NOMO-1 treated with dmso at 0.1 percent for 144 hours (cell line): ENCODE data around the gene PNKD.
A peak's percentile ranks its signal among the peaks of the same experiment; 100 is the strongest.

Source experiments
- DNase-seq: peaks from one replicate; lab custom pipeline; 2025; ENCODE audit not compliant: unreplicated experiment; lab: John Stamatoyannopoulos, UW

Gene PNKD

DNA sequence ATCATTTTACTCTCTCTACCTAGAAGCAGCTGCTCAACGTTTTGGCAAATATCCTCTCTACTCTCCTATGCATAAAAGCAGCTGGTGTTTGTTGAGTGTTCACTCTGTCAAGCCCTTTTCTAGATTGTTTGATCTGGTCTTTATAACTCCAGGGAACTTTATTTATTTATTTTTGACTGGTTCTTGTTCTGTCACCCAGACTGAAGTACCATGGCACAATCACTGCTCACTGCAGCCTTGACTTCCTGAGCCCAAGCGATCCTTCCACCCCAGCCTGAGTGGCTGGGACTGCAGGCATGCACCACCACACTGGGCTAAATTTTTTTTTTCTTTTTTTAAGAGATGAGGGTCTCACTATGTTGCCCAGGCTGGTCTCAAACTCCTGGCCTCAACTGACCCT, 99.0 kb downstream of the PNKD start:
- DNase-seq: no peak

DNA sequence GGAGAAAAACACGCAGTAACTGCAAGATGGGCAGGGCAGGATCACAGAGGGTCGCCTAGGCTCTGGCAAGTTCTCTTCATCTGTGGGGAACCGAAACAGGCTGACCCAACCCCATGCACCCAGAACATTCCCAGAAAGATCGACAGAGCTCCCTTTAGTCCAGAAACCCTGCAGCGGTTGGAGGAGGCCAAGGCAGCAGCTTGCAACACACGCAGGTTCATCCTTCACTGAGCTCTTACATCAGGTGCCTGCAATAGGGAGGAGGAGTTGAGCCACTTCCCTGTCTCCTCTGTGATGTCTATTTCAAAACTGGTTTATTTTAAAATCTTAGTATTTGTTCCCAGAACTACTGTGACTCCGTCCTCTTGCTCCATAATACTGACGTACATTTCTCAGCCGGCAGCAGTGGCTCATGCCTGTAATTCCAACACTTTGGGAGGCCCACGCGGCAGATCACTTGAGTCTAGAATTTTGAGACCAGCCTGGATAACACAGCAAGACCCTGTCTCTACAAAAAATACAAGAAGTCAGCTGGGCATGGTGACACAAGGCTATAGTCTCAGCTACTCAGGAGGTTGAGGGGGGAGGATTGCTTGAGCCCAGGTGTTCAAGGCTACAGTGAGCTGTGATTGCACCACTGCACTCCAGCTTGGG, 100.2 kb downstream of the PNKD start:
- DNase-seq: peak; percentile 85

DNA sequence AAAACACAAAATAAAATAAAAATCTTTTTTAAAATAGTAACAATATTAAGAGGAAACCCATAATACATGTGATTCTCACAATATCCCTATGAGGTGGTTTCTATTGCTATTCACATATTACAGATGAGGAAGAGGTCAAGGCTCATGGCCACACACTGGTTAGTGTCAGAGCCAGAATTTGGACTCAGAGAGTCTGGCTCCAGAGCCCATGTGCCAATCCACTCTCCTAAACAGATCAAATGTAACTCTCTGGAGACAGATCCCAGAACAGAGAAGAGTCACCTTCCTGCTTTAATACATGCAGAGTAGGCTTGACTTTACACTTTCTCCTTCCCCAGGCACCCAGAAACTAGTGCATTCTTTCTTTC, 101.6 kb downstream of the PNKD start:
- no peak for DNase-seq

DNA sequence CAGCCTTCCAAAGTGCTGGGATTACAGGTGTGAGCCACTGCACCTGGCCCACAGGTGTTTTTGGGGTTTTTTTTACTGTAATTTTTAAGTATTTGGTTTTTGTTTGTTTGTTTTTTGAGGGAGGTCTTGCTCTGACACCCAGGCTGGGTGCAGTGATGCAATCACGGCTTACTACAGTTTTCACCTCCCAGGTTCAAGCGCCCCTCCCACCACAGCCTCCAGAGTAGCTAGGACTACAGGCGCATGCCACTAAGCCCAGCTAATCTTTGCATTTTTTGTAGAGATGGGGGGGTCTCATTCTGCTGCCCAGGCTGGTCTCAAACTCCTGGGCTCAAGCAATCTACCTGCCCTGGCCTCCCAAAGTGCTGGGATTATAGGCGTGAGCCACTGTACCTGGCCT, 104.5 kb downstream of the PNKD start:
- no peak for DNase-seq

DNA sequence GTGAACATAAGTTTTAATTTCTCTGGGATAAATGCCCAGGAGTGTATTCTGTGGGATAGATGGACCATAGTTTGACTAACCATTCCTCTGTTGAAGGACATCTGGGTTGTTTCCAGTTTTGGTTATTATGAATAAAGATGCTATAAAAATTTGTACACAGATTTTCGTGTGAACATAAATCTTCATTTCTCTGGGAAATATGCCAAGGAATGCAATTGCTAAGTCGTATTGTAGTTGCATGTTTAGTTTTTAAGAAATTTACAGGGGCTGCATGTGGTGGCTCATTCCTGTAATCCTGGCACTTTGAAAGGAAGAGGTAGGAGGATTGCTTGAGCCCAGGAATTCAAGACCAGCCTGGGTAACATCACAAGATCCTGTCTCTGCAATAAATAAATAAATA, 104.9 kb downstream of the PNKD start:
- DNase-seq: no peak

DNA sequence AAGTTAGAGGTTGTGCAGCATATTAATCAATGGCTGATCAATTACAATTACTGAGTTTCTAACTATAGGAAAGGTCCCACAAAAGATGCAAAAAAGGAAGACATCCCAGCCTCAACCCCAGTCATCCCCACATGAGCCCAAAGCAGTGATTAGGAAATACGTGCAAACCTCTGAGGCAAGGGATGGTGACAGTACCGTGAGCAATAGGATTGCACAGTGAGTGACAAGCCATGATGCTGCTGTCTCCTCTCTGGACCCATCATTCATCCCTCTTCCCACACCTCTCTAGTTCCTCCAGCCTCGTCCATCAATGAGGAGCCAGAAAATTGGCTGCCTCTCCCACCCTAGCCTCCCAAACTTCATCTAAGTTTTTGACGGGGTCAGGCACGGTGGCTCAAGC, 107.7 kb downstream of the PNKD start:
- DNase-seq: no peak

DNA sequence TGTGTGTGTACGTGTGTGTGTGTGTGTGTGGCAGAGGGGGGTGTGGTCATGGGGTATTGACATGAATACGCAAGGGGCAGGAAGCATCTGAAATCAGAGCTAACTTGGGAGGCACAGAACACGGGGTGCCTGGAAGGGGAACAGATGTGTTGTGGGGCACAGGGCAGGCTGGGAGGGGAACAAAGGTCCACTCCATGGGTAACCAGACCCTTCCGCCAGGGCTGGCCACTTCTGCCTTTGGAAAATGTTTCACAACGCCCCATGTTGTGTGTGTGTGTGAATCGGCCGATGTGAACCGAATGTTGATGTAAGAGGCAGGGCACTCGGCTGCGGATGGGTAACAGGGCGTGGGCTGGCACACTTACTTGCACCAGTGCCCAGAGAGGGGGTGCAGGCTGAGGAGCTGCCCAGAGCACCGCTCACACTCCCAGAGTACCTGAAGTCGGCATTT, 111.6 kb downstream of the PNKD start, which contains the start of gene SLC11A1:
Gene SLC11A1 (plus strand): TSS at position 358 of the 451 bp plus-strand sequence. CDS start 96 bp downstream, outside the sequence.
- peak; percentile 45 for DNase-seq

DNA sequence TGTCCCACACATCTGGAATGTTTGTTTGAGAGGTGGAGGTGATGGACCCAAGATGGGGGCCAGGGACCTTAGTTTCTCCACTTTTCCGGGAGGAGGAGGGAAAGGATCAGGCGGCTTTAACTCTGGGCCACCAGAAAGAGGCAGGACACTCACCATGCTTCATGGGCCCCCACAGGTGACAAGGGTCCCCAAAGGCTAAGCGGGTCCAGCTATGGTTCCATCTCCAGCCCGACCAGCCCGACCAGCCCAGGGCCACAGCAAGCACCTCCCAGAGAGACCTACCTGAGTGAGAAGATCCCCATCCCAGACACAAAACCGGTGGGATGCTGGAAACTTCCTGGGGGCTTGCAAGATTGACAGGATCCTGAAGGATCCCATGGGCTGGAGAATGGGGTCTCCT, 112.5 kb downstream of the PNKD start:
- no peak for DNase-seq

DNA sequence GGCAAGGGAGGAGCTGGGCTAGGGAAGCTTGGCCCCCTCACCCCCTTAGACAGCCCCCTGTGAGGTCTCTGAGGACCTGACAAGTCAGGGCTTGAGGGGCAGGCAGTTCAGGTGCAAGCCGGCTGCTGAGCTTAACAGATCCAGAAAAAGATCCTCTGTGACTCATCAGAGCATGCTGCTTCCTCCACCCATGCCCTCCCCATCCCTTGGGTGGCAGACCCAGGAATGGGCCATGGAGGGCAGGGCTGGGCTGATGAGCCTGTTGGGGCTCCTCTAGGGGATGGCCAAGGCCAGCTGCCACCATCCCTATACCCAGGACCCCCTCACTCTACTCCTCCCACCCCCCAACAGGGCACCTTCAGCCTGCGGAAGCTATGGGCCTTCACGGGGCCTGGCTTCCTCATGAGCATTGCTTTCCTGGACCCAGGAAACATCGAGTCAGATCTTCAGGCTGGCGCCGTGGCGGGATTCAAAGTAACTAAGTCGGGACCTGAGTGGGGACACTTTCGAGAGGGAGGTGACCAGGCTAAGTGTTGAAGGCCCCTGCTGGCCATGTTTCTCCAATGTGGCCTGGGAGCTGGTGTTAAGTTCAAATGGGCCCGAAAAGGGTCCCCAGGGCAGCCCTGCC, 113.7 kb downstream of the PNKD start:
- no peak for DNase-seq

DNA sequence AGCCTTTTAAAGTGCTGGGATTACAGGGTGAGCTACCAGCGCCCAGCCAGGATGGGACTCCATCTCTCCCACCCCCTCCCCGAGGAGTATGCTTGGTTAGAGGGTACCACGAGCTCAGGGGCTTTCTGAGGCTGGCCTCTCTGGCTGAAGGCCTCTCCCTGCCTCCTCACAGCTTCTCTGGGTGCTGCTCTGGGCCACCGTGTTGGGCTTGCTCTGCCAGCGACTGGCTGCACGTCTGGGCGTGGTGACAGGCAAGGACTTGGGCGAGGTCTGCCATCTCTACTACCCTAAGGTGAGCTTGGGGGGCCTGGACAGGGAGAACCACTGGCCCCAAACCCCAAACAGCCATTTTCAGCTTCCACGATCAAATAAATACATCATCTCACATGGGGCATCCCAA, 114.7 kb downstream of the PNKD start:
- DNase-seq: no peak

DNA sequence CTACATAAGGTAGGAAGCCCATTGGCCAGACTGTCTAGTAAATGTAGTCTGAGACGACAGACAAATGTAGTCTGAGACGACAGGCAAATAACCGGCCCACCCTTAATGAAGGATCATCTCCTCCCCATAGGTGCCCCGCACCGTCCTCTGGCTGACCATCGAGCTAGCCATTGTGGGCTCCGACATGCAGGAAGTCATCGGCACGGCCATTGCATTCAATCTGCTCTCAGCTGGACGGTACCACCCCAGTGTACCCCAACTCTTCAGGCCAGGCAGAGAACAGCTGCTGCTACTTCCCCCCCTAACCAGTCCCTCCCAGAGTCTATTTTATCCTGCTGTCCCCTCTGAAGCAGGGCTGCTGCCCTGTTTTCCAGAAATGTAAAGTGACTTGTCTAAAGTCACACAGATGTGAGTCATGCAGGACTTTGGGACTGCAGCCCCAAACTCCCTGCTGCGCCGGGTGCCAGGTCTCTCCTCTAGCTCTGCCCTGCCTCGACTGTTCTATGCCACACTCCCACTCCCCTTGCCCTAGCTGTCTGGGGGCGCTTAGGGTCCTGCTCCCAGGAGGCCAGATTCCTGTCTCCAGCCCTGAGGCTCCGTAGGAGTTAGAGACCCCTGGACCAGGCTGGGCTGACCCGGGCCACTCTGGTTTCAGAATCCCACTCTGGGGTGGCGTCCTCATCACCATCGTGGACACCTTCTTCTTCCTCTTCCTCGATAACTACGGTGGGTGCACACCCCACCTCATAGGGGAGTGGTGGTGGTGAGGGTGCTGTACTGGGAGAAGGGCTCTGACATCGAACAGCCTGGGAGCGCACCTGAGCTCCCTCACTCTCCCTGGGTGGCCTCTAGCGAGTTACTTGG, 116.4 kb downstream of the PNKD start:
- DNase-seq: no peak

DNA sequence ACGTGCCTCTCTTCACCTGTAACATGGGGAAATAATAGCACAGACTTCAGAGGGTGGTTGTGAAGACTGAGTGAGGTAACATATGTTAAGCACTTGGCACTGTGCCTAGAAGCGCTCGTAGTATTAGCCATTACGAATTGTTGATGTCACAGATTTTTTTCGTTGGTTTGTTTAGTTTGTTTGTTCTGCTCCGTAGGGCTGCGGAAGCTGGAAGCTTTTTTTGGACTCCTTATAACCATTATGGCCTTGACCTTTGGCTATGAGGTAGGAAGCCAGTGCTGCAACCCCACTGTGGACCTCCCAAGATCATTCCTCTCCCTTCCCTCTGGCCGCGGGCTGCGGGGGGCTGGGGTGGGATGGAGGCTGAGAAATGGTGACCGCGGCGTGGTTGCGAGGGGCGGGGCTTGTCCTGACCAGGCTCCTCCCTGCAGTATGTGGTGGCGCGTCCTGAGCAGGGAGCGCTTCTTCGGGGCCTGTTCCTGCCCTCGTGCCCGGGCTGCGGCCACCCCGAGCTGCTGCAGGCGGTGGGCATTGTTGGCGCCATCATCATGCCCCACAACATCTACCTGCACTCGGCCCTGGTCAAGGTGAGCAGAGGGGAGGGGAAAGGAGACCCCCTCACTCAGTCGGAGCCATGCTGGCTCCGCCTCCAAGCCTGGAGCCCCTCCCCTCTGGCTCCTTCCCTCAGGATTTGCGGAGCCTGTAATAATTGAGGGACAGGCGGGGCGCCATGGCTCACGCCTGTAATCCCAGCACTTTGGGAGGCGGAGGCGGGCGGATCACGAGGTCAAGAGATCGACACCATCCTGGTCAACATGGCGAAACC, 117.3 kb downstream of the PNKD start:
- no peak for DNase-seq

DNA sequence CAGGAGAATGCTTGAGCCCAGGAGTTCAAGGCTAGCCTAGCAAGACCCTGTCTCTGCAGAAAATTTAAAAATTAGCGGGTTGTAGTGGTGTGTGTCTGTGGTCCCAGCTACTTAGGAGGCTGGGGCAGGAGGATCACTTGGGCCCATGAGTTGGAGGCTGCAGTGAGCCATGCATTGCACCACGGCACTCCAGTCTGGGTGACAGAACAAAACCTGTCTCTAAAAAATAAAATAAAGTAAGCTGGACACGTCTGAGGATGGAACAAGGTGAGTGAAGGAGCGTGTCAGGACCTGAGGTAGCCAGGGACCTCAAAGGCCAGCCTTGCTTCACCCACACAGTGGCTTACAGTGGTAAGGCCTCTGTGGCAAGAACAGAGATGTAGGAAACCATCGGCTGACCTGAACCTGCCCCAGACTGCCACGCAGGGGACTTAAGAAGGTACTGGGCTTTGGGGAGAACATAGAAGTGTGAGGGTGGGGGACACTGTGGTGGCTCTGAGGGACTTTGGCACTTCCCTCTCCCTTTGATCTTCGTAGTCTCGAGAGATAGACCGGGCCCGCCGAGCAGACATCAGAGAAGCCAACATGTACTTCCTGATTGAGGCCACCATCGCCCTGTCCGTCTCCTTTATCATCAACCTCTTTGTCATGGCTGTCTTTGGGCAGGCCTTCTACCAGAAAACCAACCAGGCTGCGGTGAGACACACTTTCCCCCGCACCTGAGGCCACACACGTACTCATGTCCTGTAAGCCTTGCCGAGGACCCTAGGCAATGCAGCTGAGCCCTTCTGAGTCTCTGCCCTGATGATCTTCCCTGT, 119.2 kb downstream of the PNKD start:
- no peak for DNase-seq

DNA sequence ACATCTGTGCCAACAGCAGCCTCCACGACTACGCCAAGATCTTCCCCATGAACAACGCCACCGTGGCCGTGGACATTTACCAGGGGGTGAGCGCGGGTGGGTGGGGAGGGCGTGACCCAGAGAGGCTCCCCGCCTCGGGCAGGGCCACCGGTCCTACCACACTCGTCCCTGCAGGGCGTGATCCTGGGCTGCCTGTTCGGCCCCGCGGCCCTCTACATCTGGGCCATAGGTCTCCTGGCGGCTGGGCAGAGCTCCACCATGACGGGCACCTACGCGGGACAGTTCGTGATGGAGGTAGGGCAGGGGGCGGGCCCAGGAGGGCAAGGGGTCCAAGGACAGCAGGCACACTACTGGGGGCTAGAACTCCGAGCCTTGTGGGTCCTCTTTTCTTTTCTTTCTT, 120.9 kb downstream of the PNKD start:
- DNase-seq: no peak

DNA sequence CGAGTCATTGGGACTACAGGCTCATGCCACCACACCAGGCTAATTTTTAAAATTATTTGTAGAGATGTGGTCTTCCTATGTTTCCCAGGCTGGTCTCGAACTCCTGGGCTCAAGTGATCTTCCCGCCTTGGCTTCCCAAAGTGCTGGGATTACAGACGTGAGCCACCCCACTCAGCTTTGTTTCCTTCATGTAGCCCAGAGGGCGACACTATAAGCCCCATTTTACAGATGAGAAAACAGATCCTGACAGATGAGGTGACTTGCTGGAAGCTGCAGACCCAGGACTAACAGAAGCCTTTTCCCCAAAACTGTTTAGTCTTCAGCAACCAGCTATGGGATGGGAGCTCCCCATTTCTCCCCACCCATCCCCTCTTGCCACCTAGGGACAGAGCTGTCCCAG, 122.1 kb downstream of the PNKD start:
- no peak for DNase-seq

DNA sequence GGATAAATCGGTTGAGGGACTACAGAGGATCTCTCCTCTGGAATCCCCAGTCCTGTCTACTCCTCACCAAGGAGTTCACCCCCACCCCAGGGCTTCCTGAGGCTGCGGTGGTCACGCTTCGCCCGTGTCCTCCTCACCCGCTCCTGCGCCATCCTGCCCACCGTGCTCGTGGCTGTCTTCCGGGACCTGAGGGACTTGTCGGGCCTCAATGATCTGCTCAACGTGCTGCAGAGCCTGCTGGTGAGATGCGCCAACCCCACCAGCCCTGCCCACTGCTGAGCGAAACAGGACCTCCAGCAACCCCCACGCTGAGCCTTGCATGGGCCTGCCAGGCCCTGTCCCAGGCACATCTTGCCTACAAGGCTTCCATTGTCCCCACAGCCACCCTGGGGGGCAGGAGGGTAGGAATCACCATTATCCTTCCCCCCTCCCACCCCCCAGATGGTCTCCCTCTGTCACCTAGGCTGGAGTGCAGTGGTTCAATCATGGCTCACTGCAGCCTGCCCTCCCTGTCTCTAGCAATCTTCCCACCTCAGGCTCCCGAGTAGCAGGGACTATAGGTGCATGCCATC, 122.7 kb downstream of the PNKD start:
- DNase-seq: no peak

DNA sequence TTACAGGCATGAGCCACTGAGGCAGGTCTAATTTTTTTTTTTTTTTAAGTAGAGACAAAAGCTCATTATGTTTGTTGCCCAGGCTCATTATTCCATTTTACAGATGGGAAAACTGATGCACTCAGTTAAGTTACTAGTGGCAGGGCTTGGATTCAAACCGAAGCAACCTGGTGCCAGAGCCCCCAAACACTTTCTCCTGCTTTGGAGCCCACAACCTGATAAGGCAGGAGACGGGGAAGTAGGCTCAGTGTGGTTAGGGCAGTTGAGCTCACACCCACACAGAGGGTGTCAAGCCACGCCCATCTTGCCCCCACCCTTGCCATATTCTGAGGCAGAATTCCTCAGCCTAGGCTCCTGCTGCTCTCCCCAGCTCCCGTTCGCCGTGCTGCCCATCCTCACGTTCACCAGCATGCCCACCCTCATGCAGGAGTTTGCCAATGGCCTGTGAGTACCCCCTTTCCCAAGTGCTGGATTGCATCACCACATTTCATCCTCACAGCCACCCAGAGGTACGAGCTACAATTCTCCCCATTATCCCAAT, 123.5 kb downstream of the PNKD start:
- DNase-seq: peak; percentile 25

DNA sequence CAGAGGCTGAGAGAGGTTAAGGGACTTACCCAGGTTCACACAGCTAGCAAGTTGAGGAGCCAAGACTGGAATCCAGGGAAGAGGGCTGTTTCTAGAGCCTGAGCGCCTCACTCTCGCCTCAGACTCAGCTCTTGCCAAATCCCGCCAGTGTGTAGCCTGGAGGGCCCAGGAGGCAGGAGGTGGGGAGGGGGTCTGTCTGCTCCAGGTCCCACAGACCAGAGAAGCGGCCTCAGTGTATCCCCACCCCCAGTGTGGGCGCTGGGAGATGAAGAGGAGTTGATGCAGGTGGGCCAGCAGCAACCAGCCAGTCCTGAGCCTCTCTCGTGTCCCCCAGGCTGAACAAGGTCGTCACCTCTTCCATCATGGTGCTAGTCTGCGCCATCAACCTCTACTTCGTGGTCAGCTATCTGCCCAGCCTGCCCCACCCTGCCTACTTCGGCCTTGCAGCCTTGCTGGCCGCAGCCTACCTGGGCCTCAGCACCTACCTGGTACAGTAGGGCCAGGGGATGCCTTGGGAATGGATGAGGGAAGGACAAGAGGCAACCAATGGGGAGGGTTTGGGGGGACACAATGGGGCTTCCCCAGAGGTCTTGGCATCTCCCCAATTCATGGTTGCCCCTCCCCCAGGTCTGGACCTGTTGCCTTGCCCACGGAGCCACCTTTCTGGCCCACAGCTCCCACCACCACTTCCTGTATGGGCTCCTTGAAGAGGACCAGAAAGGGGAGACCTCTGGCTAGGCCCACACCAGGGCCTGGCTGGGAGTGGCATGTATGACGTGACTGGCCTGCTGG, 124.2 kb downstream of the PNKD start:
- no peak for DNase-seq

DNA sequence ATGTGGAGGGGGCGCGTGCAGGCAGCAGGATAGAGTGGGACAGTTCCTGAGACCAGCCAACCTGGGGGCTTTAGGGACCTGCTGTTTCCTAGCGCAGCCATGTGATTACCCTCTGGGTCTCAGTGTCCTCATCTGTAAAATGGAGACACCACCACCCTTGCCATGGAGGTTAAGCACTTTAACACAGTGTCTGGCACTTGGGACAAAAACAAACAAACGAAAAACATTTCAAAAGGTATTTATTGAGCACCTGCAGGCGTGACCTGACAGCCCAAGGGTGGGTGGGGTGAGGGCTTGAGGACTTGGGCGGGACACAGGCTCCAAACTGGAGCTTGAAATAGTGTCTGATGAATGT, 124.7 kb downstream of the PNKD start:
- no peak for DNase-seq
